HepG2 (cell line): ENCODE results near the gene GNA12. TPM values are rescaled to one million over a fixed set of nuclear protein-coding genes. Genes with fewer than 3 reads are reported as not detected.

Experiments used
- FOXJ3 ChIP-seq: sonication (generic); formaldehyde crosslinking; IDR thresholded peaks from 2 replicates; pipeline ENCODE4 v1.4.0; 2020; ENCODE audit warnings: missing genetic modification reagents, mild to moderate bottlenecking, borderline replicate concordance
- HHEX ChIP-seq: IDR thresholded peaks from 2 replicates; pipeline ENCODE4 v1.6.1; 2016; ENCODE audit warnings: control low read depth
- KDM3A ChIP-seq: IDR thresholded peaks from 2 replicates; pipeline ENCODE4 v1.6.1; 2018; ENCODE audit warnings: low read depth, missing compliant biosample characterization
- KMT2B ChIP-seq: IDR thresholded peaks from 2 replicates; pipeline ENCODE4 v1.6.1; 2016; ENCODE audit warnings: missing genetic modification reagents, missing compliant biosample characterization
- MIER3 ChIP-seq: IDR thresholded peaks from 2 replicates; pipeline ENCODE4 v1.6.1; 2016; ENCODE audit warnings: missing compliant biosample characterization, borderline replicate concordance
- PRPF4 ChIP-seq: fragments of 200-400 bp; formaldehyde crosslinking; IDR thresholded peaks from 2 replicates; pipeline ENCODE4 v1.6.1; 2016; ENCODE audit warnings: low read length, low read depth; ENCODE audit not compliant: poor library complexity, severe bottlenecking
- SIX4 ChIP-seq: sonication (generic); formaldehyde crosslinking; IDR thresholded peaks from 2 replicates; pipeline ENCODE4 v1.4.0; 2020; ENCODE audit warnings: missing genetic modification reagents
- SP1 ChIP-seq, 2 experiments: fragments of 450-650 bp in 1 of 2; sonication (generic) in 1 of 2; formaldehyde crosslinking in 1 of 2; IDR thresholded peaks; 2 replicates each; pipeline versions ENCODE4 v1.4.0 to v1.6.1; 2016 to 2020; ENCODE audit warnings: missing genetic modification reagents in 1 of 2
- TAF15 ChIP-seq: fragments of 200-400 bp; formaldehyde crosslinking; IDR thresholded peaks from one replicate; pipeline ENCODE4 v1.6.1; 2018; ENCODE audit warnings: mild to moderate bottlenecking, low read depth, low read length; ENCODE audit not compliant: poor library complexity, severe bottlenecking
- ZBTB38 ChIP-seq: sonication (generic); formaldehyde crosslinking; IDR thresholded peaks from 2 replicates; pipeline ENCODE4 v1.5.1; 2020; ENCODE audit warnings: mild to moderate bottlenecking, missing genetic modification reagents
- ZNF274 ChIP-seq: sonication (generic); formaldehyde crosslinking; IDR thresholded peaks from 2 replicates; pipeline ENCODE4 v1.5.1; 2020; ENCODE audit warnings: mild to moderate bottlenecking, missing genetic modification reagents
- ZNF44 ChIP-seq: sonication (generic); formaldehyde crosslinking; IDR thresholded peaks from 2 replicates; pipeline ENCODE4 v1.5.1; 2020; ENCODE audit warnings: mild to moderate bottlenecking, missing genetic modification reagents
- ZNF879 ChIP-seq: sonication (generic); formaldehyde crosslinking; IDR thresholded peaks from 2 replicates; pipeline ENCODE4 v1.8.1; 2023; ENCODE audit warnings: missing genetic modification reagents
- polyA plus RNA-seq, 8 experiments: library from polyadenylated mRNA; depleted of rRNA in 3 of 8; stranded (reverse) in 7 of 8; unstranded in 1 of 8; fragments of >200 nt; fragmentation: Illumina TruSeq in 4 of 8; extraction: Trizol in 4 of 8; gene quantifications; 2 replicates each; pipeline versions ENCODE4 v1.2.1 to v1.2.3, GENCODE V29; 2011 to 2016; ENCODE audit warnings: low read depth in 4 of 8, missing spikeins in 1 of 8, mixed read lengths in 1 of 8; ENCODE audit not compliant: insufficient read depth in 1 of 8
- total RNA-seq, 5 experiments: library from RNA; depleted of rRNA; stranded (reverse); fragments of >200 nt; fragmentation: Illumina TruSeq; extraction: Trizol; gene quantifications; 2 replicates each; pipeline ENCODE4 v1.2.3, GENCODE V29; 2016; ENCODE audit warnings: low read depth in 1 of 5
- TF ChIP-seq, protein P1 (sequence below): sonication (generic); formaldehyde crosslinking; IDR thresholded peaks from 2 replicates; pipeline ENCODE4 v1.5.0; 2020; ENCODE audit warnings: mild to moderate bottlenecking, missing genetic modification reagents, borderline replicate concordance
- TF ChIP-seq, protein P2 (sequence below): sonication (generic); formaldehyde crosslinking; IDR thresholded peaks from 2 replicates; pipeline ENCODE4 v1.5.0; 2020; ENCODE audit warnings: missing genetic modification reagents
- TF ChIP-seq, protein P3 (sequence below): sonication (generic); formaldehyde crosslinking; IDR thresholded peaks from 2 replicates; pipeline ENCODE4 v1.5.1; 2020; ENCODE audit warnings: missing genetic modification reagents, mild to moderate bottlenecking, borderline replicate concordance
- TF ChIP-seq, protein P4 (sequence below): sonication (generic); formaldehyde crosslinking; IDR thresholded peaks from 2 replicates; pipeline ENCODE4 v1.5.0; 2020; ENCODE audit warnings: missing genetic modification reagents
- TF ChIP-seq, protein P5 (sequence below): sonication (generic); formaldehyde crosslinking; IDR thresholded peaks from 2 replicates; pipeline ENCODE4 v1.4.0; 2020; ENCODE audit warnings: mild to moderate bottlenecking, missing genetic modification reagents, borderline replicate concordance
- TF ChIP-seq, protein P6 (sequence below): sonication (generic); formaldehyde crosslinking; IDR thresholded peaks from 2 replicates; pipeline ENCODE4 v1.4.0; 2020; ENCODE audit warnings: missing genetic modification reagents, mild to moderate bottlenecking, borderline replicate concordance

The GNA12 gene
- total and polyA plus RNA-seq, 2 of the 13 experiments (the other 11 are each of a cell fraction or from before 2014, with no cell fraction given), result 16.2 to 50.9 TPM

DNA sequence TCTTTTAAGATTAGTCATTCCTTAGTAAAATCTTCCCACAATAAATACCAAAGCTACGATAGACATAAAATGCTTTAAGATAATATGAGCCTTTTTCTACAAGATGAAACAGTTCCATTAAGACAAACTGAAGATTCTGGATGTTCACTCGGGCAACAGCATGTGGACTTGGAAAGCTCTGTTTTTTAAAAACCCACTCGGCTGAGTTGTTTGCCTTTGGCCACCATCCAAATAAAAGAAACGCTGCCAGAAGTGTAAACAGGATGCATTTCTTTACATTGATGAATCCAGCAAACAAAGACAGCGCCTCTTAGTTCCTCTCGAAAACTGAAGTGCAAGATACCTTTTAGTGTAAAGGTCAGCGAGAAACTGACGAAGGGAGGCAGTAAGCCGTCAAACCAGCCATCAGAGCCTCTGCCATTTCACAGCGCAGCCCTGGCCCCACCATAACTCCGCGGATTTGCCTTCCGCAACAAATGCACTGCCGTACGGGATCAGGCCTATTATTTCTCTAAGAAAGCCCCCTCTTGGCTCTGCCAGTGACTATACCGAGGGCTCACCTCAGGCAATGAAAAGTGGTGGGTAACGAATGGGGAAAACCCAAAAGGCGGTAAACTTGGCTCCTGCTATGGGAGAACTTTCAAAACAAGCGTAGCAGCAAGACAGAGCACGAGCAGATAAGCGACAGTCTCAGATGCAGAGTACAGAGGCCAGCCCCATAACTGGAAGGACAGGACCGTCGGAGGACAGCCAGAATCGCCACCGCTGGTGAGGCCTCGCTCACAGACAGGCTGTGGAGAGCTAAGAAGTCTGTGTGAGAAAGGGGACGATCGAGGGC, 41.4 kb downstream of the GNA12 start (continued):
- TF ChIP-seq, protein P1, sequence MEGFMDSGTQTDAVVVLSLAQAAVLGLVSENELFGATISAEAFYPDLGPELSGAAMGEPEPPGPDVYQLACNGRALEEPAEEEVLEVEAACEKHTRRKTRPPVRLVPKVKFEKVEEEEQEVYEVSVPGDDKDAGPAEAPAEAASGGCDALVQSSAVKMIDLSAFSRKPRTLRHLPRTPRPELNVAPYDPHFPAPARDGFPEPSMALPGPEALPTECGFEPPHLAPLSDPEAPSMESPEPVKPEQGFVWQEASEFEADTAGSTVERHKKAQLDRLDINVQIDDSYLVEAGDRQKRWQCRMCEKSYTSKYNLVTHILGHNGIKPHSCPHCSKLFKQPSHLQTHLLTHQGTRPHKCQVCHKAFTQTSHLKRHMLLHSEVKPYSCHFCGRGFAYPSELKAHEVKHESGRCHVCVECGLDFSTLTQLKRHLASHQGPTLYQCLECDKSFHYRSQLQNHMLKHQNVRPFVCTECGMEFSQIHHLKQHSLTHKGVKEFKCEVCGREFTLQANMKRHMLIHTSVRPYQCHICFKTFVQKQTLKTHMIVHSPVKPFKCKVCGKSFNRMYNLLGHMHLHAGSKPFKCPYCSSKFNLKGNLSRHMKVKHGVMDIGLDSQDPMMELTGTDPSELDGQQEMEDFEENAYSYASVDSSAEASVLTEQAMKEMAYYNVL (CRISPR knock-in tag), result peak; percentile 76; the same call in 1 of the 2 replicates
- TF ChIP-seq SIX4 (CRISPR knock-in tag) (no peak), ZNF44 (no peak), KDM3A (CRISPR knock-in tag) (peak; percentile 83), KMT2B (CRISPR knock-in tag) (0 out of 2 replicates have a peak, but pooled peaks have one; percentile 39), PRPF4 (no peak), TAF15 (no peak), SP1 (IDR thresholded peaks at IDR 0.05) (no peak), SP1 (CRISPR knock-in tag; IDR thresholded peaks at IDR 0.05) (0 out of 2 replicates have a peak, but pooled peaks have one; percentile 33), ZNF274 (CRISPR knock-in tag) (no peak), MIER3 (CRISPR knock-in tag) (peak; percentile 90; the same call in 1 of the 2 replicates), FOXJ3 (CRISPR knock-in tag) (peak; percentile 87; the same call in 1 of the 2 replicates), ZNF879 (CRISPR knock-in tag) (no peak), HHEX (CRISPR knock-in tag) (peak; percentile 60), ZBTB38 (CRISPR knock-in tag) (no peak; the same call in none of the 2 replicates)
- TF ChIP-seq, protein P2, sequence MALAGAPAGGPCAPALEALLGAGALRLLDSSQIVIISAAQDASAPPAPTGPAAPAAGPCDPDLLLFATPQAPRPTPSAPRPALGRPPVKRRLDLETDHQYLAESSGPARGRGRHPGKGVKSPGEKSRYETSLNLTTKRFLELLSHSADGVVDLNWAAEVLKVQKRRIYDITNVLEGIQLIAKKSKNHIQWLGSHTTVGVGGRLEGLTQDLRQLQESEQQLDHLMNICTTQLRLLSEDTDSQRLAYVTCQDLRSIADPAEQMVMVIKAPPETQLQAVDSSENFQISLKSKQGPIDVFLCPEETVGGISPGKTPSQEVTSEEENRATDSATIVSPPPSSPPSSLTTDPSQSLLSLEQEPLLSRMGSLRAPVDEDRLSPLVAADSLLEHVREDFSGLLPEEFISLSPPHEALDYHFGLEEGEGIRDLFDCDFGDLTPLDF (CRISPR knock-in tag), result no peak
- TF ChIP-seq, protein P3, sequence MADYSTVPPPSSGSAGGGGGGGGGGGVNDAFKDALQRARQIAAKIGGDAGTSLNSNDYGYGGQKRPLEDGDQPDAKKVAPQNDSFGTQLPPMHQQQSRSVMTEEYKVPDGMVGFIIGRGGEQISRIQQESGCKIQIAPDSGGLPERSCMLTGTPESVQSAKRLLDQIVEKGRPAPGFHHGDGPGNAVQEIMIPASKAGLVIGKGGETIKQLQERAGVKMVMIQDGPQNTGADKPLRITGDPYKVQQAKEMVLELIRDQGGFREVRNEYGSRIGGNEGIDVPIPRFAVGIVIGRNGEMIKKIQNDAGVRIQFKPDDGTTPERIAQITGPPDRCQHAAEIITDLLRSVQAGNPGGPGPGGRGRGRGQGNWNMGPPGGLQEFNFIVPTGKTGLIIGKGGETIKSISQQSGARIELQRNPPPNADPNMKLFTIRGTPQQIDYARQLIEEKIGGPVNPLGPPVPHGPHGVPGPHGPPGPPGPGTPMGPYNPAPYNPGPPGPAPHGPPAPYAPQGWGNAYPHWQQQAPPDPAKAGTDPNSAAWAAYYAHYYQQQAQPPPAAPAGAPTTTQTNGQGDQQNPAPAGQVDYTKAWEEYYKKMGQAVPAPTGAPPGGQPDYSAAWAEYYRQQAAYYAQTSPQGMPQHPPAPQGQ (CRISPR knock-in tag), result no peak
- TF ChIP-seq, protein P4, sequence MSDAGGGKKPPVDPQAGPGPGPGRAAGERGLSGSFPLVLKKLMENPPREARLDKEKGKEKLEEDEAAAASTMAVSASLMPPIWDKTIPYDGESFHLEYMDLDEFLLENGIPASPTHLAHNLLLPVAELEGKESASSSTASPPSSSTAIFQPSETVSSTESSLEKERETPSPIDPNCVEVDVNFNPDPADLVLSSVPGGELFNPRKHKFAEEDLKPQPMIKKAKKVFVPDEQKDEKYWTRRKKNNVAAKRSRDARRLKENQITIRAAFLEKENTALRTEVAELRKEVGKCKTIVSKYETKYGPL, result no peak
- TF ChIP-seq, protein P5, sequence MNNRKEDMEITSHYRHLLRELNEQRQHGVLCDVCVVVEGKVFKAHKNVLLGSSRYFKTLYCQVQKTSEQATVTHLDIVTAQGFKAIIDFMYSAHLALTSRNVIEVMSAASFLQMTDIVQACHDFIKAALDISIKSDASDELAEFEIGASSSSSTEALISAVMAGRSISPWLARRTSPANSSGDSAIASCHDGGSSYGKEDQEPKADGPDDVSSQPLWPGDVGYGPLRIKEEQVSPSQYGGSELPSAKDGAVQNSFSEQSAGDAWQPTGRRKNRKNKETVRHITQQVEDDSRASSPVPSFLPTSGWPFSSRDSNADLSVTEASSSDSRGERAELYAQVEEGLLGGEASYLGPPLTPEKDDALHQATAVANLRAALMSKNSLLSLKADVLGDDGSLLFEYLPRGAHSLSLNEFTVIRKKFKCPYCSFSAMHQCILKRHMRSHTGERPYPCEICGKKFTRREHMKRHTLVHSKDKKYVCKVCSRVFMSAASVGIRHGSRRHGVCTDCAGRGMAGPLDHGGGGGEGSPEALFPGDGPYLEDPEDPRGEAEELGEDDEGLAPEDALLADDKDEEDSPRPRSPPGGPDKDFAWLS (CRISPR knock-in tag), result no peak
- TF ChIP-seq, protein P6, sequence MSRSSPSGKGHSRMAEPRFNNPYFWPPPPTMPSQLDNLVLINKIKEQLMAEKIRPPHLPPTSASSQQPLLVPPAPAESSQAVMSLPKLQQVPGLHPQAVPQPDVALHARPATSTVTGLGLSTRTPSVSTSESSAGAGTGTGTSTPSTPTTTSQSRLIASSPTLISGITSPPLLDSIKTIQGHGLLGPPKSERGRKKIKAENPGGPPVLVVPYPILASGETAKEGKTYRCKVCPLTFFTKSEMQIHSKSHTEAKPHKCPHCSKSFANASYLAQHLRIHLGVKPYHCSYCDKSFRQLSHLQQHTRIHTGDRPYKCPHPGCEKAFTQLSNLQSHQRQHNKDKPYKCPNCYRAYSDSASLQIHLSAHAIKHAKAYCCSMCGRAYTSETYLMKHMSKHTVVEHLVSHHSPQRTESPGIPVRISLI, result peak; percentile 37; the same call in 1 of the 2 replicates
